Caco-2 (cell line): ENCODE data around the gene PALS2. TPM values are rescaled to one million over a fixed set of nuclear protein-coding genes. Genes with fewer than 3 reads are reported as not detected.

Experiments used
- BruUV-seq: library from RNA; stranded (reverse); fragments of 400-500 nt; replicated peaks from 2 replicates; lab custom pipeline; 2021; lab: Mats Ljungman, UMichigan
- CTCF ChIA-PET: fragments of 300-600 bp; sonication (Branson Sonifier 250); formaldehyde crosslinking; loops from one replicate; lab custom pipeline; 2022; ENCODE audit warnings: antibody characterized with exemption; lab: Charles Lee
- POLR2A ChIA-PET: fragments of 300-600 bp; sonication (Branson Sonifier 250); formaldehyde crosslinking; loops from one replicate; lab custom pipeline; 2022; ENCODE audit warnings: antibody characterized with exemption; lab: Charles Lee
- DNase-seq, 2 experiments: peaks; one replicate each; pipeline versions ENCODE4 v3.0.0 to v3.0.0-alpha.2; 2020 to 2022
- H3K27me3 ChIP-seq: replicated peaks from 2 replicates; pipeline ENCODE4 v1.6.0; 2011; ENCODE audit warnings: low read length; ENCODE audit not compliant: control insufficient read depth, insufficient read depth
- H3K36me3 ChIP-seq: 2 replicates; pipeline ENCODE4 v1.5.1; 2011; ENCODE audit warnings: low read length; ENCODE audit not compliant: control insufficient read depth, insufficient read depth
- H3K4me1 ChIP-seq: fragments of 250-450 bp; sonication (Bioruptor Pico); 2 replicates; pipeline ENCODE4 v1.5.1; 2020; ENCODE audit warnings: mild to moderate bottlenecking
- H3K4me3 ChIP-seq: 2 replicates; pipeline ENCODE4 v1.5.1; 2011; ENCODE audit warnings: low read depth, mild to moderate bottlenecking, control low read depth, low read length
- H3K9me3 ChIP-seq: fragments of 250-450 bp; sonication (Bioruptor Pico); 2 replicates; pipeline ENCODE4 v1.5.1; 2020; ENCODE audit warnings: mild to moderate bottlenecking, moderate library complexity
- H3K27ac Mint-ChIP-seq: one replicate; pipeline ENCODE4 v1.8.0; 2022; ENCODE audit warnings: mixed read lengths; ENCODE audit not compliant: unreplicated experiment
- H3K27me3 Mint-ChIP-seq: one replicate; pipeline ENCODE4 v1.8.0; 2022; ENCODE audit warnings: mixed read lengths; ENCODE audit not compliant: insufficient read depth, unreplicated experiment
- H3K36me3 Mint-ChIP-seq: one replicate; pipeline ENCODE4 v1.8.0; 2022; ENCODE audit warnings: mild to moderate bottlenecking, mixed read lengths; ENCODE audit not compliant: insufficient read depth, unreplicated experiment
- H3K4me1 Mint-ChIP-seq: one replicate; pipeline ENCODE4 v1.8.0; 2022; ENCODE audit warnings: low read depth, mixed read lengths; ENCODE audit not compliant: unreplicated experiment
- H3K4me3 Mint-ChIP-seq: one replicate; pipeline ENCODE4 v1.8.0; 2022; ENCODE audit warnings: mild to moderate bottlenecking, moderate library complexity, mixed read lengths; ENCODE audit not compliant: unreplicated experiment
- H3K9me3 Mint-ChIP-seq: one replicate; pipeline ENCODE4 v1.8.0; 2022; ENCODE audit warnings: mixed read lengths; ENCODE audit not compliant: unreplicated experiment
- intact Hi-C: fragments of 100-400 bp; cut with micrococcal nuclease; formaldehyde crosslinking; loops from one replicate; pipeline ENCODE4 v1.10.0; 2022; ENCODE audit not compliant: unreplicated experiment
- total RNA-seq: library from RNA; stranded (reverse); gene quantifications from 2 replicates; pipeline ENCODE4 v1.2.3, GENCODE V29; 2022
- TF ChIP-seq, protein P1 (sequence below), 2 experiments: fragments of 200-600 bp in 1 of 2; IDR thresholded peaks; 1 replicate in 1 of 2; 2 replicates in 1 of 2; pipeline versions ENCODE4 v1.5.1 to v1.8.0; 2011 to 2022; ENCODE audit warnings: antibody characterized with exemption in 1 of 2, control low read depth in 1 of 2, inconsistent platforms in 1 of 2, low read depth in 1 of 2, low read length in 1 of 2, mild to moderate bottlenecking in 1 of 2, moderate library complexity in 1 of 2; ENCODE audit not compliant: insufficient read depth in 1 of 2, severe bottlenecking in 1 of 2, unreplicated experiment in 1 of 2

Gene PALS2
- total RNA-seq, 1 experiment from 2014 or later = 38.5 TPM

DNA sequence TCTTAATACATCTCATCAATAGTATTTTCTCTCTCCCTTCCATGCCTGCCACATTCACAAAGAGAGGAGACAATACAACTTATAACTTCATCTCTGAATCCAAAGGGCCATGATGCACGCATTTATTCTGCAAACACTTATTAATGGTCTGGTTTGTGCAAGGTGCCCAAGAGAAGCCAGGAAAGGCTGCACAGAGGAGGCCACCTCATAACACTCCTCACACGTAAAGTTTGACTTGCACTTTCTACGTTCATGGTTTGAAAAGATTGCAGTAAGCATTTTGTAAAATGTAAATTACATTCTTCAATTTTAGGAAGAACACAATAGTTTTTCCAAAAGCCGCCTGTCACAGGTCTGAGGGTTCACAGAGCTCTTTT is 1.2 kb upstream of the PALS2 start:
- POLR2A ChIA-PET = no interaction called here
- Histone ChIP-seq H3K9me3 (no peaks in the 10 kb centered on the region), H3K36me3 (no peaks in the 10 kb centered on the region), H3K4me3 (no peak overlapping the region), H3K27me3 (no peaks in the 10 kb centered on the region), H3K4me1 (peaks cover 27% of the 10 kb centered on the region)
- Mint-ChIP-seq H3K27me3 (peaks cover 15% of the 10 kb centered on the region), H3K9me3 (no peaks in the 10 kb centered on the region), H3K36me3 (peaks cover 6% of the 10 kb centered on the region), H3K4me3 (peak overlapping the region; percentile 80), H3K27ac (no peak overlapping the region), H3K4me1 (peaks cover 33% of the 10 kb centered on the region)
- intact Hi-C loops = loop anchor here (5.0 kb wide), 1 partner anchor 170 kb away; no protein-coding TSS in a partner anchor
- no TSS peak for BruUV-seq
- DNase-seq = no peak
- CTCF ChIA-PET = no interaction called here
- TF ChIP-seq, protein P1, sequence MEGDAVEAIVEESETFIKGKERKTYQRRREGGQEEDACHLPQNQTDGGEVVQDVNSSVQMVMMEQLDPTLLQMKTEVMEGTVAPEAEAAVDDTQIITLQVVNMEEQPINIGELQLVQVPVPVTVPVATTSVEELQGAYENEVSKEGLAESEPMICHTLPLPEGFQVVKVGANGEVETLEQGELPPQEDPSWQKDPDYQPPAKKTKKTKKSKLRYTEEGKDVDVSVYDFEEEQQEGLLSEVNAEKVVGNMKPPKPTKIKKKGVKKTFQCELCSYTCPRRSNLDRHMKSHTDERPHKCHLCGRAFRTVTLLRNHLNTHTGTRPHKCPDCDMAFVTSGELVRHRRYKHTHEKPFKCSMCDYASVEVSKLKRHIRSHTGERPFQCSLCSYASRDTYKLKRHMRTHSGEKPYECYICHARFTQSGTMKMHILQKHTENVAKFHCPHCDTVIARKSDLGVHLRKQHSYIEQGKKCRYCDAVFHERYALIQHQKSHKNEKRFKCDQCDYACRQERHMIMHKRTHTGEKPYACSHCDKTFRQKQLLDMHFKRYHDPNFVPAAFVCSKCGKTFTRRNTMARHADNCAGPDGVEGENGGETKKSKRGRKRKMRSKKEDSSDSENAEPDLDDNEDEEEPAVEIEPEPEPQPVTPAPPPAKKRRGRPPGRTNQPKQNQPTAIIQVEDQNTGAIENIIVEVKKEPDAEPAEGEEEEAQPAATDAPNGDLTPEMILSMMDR (IDR thresholded peaks at IDR 0.05; ENCODE audit: insufficient read depth in 1 of 2, low read depth in 1 of 2, low read length in 1 of 2, severe bottlenecking in 1 of 2, unreplicated experiment in 1 of 2) = no peak

DNA sequence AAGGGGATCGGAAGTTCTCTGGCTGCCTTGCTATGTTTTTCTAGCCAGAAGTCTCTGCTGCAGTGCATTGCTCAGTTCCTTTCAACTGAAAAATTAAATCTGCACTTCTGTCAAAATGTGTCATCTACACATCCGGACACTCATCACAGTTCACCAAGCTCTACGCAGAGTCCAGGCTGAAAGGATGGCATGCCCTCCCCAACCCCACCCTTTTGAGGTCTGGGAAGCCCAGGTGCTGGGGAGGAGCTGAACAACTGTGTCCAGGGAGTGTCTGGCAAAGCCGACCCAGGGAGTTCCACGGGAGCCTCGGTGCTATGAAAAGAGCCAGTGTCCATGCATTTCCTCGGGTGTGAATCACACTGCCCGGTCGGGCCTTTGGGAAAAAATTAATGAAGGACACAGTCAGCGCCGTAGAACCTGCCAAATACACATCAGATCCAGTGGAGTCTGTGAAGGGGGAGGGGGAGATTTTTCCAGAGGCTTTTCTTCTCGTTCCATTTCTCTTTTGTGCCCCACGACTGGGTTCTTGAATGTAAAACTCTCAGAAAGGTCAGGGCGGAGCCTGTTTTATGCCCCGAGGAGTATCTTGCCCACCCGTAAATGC is 757 bp upstream of the PALS2 start:
- DNase-seq = peak; percentile 16 to 44
- H3K27ac Mint-ChIP-seq = no peak overlapping the region
- POLR2A ChIA-PET = no interaction called here

DNA sequence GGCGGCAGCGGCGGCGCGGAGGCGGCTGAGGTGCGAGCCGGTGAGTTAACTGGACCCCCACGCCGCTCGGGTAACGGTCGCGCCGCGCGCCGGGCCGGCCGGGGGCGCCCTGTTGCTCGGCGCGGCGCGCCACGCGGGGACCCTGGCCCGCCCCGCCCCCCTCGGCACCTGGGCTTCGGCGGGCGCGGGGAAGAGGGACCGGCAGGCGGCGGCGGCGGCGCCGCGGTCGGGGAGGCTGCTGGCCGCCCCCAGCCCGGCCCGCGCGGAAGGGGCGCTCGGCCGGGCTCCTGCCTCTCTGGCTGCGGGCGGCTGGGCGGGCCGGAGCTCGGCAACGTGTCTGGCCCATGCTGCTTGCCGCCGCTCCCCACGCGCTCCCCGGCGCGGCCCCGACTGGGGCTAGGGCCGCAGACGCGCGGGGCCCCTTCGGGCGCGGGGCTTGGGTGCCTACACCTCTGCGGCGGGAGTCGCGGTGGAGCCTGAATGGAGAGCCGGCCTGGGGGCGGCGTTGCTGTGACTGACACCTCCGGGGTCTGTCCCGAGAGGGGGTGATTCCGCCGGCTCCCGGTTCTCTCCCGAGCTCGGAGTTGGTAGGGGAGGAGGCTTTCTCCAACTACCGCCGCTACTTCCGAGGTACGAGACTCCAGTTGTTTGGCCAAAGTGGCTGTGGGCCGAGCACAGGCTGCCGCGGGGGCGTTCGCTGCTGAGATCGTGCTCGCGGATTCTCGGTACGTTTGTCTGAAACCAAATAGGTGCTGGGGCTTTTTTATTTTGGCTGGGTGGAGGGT is 494 bp downstream of the PALS2 start:
- H3K9me3 Mint-ChIP-seq = no peaks in the 10 kb centered on the region
- BruUV-seq = no TSS peak
- ChIA-PET CTCF (interaction anchor here (0.6 to 0.9 kb wide), 3 partner anchors 24 to 192 kb away, joined by 3 read pairs; no protein-coding TSS in a partner anchor), POLR2A (interaction anchor here (0.5 kb wide), 1 partner anchor 165 kb away, joined by 3 read pairs; no protein-coding TSS in a partner anchor)
- H3K9me3 ChIP-seq = no peaks in the 10 kb centered on the region
- no peaks in the 10 kb centered on the region for H3K36me3 ChIP-seq
- peak overlapping the region; percentile 81 for H3K4me3 ChIP-seq
- peaks cover 10% of the 10 kb centered on the region for H3K27me3 Mint-ChIP-seq
- peaks cover 25% of the 10 kb centered on the region for H3K4me1 ChIP-seq
- H3K4me1 Mint-ChIP-seq = peaks cover 30% of the 10 kb centered on the region
- TF ChIP-seq, protein P1 (IDR thresholded peaks at IDR 0.05; ENCODE audit: insufficient read depth in 1 of 2, low read depth in 1 of 2, low read length in 1 of 2, severe bottlenecking in 1 of 2, unreplicated experiment in 1 of 2) = no peak
- H3K36me3 Mint-ChIP-seq = peaks cover 6% of the 10 kb centered on the region
- peak overlapping the region; percentile 98 for H3K4me3 Mint-ChIP-seq
- H3K27ac Mint-ChIP-seq = peak overlapping the region; percentile 69
- DNase-seq = peak; percentile 58 to 60
- H3K27me3 ChIP-seq = no peaks in the 10 kb centered on the region
- intact Hi-C loops = loop anchor here (5.0 kb wide), 1 partner anchor 171 kb away; no protein-coding TSS in a partner anchor

More for the DNA sequence above, 757 bp upstream of the PALS2 start:
- BruUV-seq = no TSS peak
- CTCF ChIA-PET = interaction anchor here (0.6 kb wide), 1 partner anchor 192 kb away, joined by 3 read pairs; no protein-coding TSS in a partner anchor
- intact Hi-C loops = loop anchor here (5.0 kb wide), 1 partner anchor 170 kb away; no protein-coding TSS in a partner anchor
- Mint-ChIP-seq H3K27me3 (peaks cover 13% of the 10 kb centered on the region), H3K9me3 (no peaks in the 10 kb centered on the region), H3K4me1 (peaks cover 37% of the 10 kb centered on the region), H3K4me3 (peak overlapping the region; percentile 80), H3K36me3 (peaks cover 6% of the 10 kb centered on the region)
- H3K4me3 ChIP-seq = peak overlapping the region; percentile 81
- TF ChIP-seq, protein P1 (IDR thresholded peaks at IDR 0.05; ENCODE audit: insufficient read depth in 1 of 2, low read depth in 1 of 2, low read length in 1 of 2, severe bottlenecking in 1 of 2, unreplicated experiment in 1 of 2) = no peak
- H3K36me3 ChIP-seq = no peaks in the 10 kb centered on the region
- no peaks in the 10 kb centered on the region for H3K27me3 ChIP-seq
- H3K4me1 ChIP-seq = peaks cover 31% of the 10 kb centered on the region
- H3K9me3 ChIP-seq = no peaks in the 10 kb centered on the region
